Pancreas (tissue), 10 donors: Measurements from ENCODE around the gene MTAP. TPM values are rescaled to one million over a fixed set of nuclear protein-coding genes. Genes with fewer than 3 reads are reported as not detected.

Source experiments
- ATAC-seq, 4 donors: fragments of 200-7000 bp; cut with Tn5 transposase; one replicate each; pipeline versions ENCODE4 v1.8.0 to v1.9.1; 2020; ENCODE audit warnings: mild to moderate bottlenecking in 4 of 4, moderate library complexity in 4 of 4
- DNase-seq, 6 donors: peaks; one replicate each; pipeline ENCODE4 v3.0.0-alpha.2; 2020
- FAIRE-seq: peaks from 2 replicates; lab custom pipeline; 2012; peaks lifted over from hg19 to GRCh38; lab: Jason Lieb, UNC
- H3K27ac ChIP-seq, 4 donors: fragments of 200-600 bp; sonication (generic); 1 replicate in 3 of 4; 2 replicates in 1 of 4; pipeline versions ENCODE4 v1.5.0 to v1.8.0; 2020
- H3K27me3 ChIP-seq, 4 donors: fragments of 200-600 bp; one replicate each; pipeline ENCODE4 v1.8.0; 2021
- H3K36me3 ChIP-seq, 3 donors: fragments of 200-600 bp; sonication (generic) in 1 of 3; one replicate each; pipeline versions ENCODE4 v1.5.0 to v1.8.0; 2020 to 2021
- H3K4me1 ChIP-seq, 3 donors: fragments of 200-600 bp; one replicate each; pipeline ENCODE4 v1.8.0; 2021
- H3K4me3 ChIP-seq, 4 donors: fragments of 200-600 bp; sonication (generic) in 2 of 4; one replicate each; pipeline versions ENCODE4 v1.5.0 to v1.8.0; 2020 to 2021
- H3K9me3 ChIP-seq, 4 donors: fragments of 200-600 bp; one replicate each; pipeline ENCODE4 v1.8.0; 2021
- WGBS, 2 donors: extraction: QIAGEN DNeasy Blood & Tissue Kit; methylation state at CpG; one replicate each; pipeline ENCODE4 v1.1.7; 2013; 5-methylcytosine and 5-hydroxymethylcytosine counted together
- intact Hi-C, 3 donors: fragments of 100-400 bp; cut with DNase I; formaldehyde crosslinking; loops; one replicate each; pipeline versions ENCODE4 v1.11.1 to v1.14.2; 2022
- polyA plus RNA-seq, 2 donors: library from polyadenylated mRNA; stranded (reverse); fragments of 200-250 nt; gene quantifications; one replicate each; pipeline ENCODE4 v1.2.3, GENCODE V29; 2013
- total RNA-seq, 6 donors: library from RNA; stranded (reverse); fragmentation: NEBNext Ultra II Directional in 4 of 6; extraction: Animal tissue kit (Norgen Biotek cat#: 25700) in 4 of 6; gene quantifications; one replicate each; pipeline versions ENCODE4 v1.2.1 to v1.2.4, GENCODE V29; 2021 to 2023
- TF ChIP-seq, protein P1 (sequence below), 4 donors: fragments of 200-600 bp; sonication (generic) in 3 of 4; IDR thresholded peaks; one replicate each; pipeline versions ENCODE4 v1.5.0 to v1.8.0; 2021; ENCODE audit warnings: antibody characterized with exemption in 4 of 4
- donor health status: healthy with polysubstance abuse.
- donor health status: DM: no; HTN: no; CAD: no; lungs with moderate emphysema.
- donor health status: DM: no; HTN: no; CAD: no.
- donor health status: control.
- donor health status: control.
- donor health status: Bipolar disorder and iron deficiency.
- donor health status: DM: yes; HTN: yes; CAD: no.
- donor health status: DM: no; HTN: no; CAD: no.
- donor health status: DM: no; HTN: no; CAD: no.
- donor health status: DM: yes; HTN: yes; CAD: no.

The MTAP gene
- total and polyA plus RNA-seq, 8 donors, result 4.7 to 26.7 (median 16.7) TPM

DNA sequence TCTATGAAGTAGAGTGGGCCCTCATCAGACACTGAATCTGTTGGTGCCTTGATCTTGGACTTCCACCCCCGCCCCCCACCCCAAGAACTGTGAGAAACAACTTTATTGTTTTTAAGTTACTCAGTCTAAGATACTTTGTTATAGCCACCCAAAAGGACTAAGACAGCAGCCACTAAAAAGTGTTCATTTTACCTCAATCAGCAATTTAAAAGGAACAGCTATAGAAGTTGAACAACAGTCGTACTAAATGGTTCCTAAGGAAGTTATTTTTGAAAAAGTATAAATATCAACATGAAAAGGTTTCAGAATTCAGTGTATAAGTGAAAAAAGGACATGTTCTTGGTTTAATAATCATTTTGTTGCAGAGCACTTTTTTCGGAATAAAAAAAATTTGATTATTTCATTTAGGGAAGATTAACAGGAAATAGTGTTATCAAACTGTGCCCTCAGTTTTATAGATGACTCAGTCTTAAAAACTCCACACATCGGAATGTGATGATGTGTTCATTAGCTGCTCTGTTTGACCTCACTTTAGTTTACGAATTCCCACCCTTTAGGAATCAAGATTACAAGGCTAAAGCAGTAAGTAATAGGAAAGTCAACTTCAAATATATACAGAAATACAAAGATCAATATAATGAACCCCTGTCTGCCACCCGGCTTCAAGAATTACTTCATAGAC lies 71.2 kb downstream of the MTAP start:
- Histone ChIP-seq H3K36me3 (peaks cover 0 to 3% (median 0%) of the 10 kb centered on the region in 3 donors), H3K9me3 (no peaks in the 10 kb centered on the region), H3K4me3 (no peak overlapping the region), H3K4me1 (no peaks in the 10 kb centered on the region), H3K27ac (no peak overlapping the region), H3K27me3 (no peaks in the 10 kb centered on the region)
- DNase-seq (no peak), FAIRE-seq (no peak), ATAC-seq (peak in 2 of 4 donors; percentile 58 to 74)
- intact Hi-C loops, result no loop called here
- TF ChIP-seq, protein P1, sequence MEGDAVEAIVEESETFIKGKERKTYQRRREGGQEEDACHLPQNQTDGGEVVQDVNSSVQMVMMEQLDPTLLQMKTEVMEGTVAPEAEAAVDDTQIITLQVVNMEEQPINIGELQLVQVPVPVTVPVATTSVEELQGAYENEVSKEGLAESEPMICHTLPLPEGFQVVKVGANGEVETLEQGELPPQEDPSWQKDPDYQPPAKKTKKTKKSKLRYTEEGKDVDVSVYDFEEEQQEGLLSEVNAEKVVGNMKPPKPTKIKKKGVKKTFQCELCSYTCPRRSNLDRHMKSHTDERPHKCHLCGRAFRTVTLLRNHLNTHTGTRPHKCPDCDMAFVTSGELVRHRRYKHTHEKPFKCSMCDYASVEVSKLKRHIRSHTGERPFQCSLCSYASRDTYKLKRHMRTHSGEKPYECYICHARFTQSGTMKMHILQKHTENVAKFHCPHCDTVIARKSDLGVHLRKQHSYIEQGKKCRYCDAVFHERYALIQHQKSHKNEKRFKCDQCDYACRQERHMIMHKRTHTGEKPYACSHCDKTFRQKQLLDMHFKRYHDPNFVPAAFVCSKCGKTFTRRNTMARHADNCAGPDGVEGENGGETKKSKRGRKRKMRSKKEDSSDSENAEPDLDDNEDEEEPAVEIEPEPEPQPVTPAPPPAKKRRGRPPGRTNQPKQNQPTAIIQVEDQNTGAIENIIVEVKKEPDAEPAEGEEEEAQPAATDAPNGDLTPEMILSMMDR (IDR thresholded peaks at IDR 0.05), result no peak
- WGBS, 2 donors, result 82 to 85% methylated on average over 6 of the region's 6 CpGs

- no peak for ATAC-seq
- no peaks in the 10 kb centered on the region for H3K27me3 ChIP-seq
- no peak for FAIRE-seq
Observed at GRCh38 chr9:21875893-21876292, 73.5 kb downstream of the MTAP start.

DNA sequence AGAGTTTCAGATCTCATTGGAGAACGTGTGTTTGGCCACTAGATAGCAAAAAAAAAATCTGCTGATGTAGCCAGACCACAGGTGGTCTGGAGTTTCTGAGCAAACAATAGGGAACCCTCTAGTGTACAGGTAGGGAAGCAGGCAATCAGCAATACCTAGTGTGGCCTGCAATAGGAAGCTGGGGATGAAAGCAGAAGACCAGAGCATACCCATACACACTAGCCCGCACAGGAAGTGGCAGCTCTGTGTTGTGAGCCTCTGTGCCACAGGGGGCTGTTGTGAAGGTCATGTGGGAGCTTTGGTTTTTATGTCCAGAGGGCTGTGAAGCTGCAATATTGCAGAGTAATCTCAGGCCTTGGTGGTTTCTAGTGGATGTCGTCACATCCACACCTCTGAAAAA lies 81.2 kb downstream of the MTAP start:
- 80 to 81% methylated on average over 3 of the region's 3 CpGs for WGBS, 2 donors

More at GRCh38 chr9:21875893-21876292, 73.5 kb downstream of the MTAP start:
- intact Hi-C loops, result no loop called here
- 93 to 97% methylated on average over 4 of the region's 4 CpGs for WGBS, 2 donors
- H3K4me1 ChIP-seq, result no peaks in the 10 kb centered on the region
- TF ChIP-seq, protein P1 (IDR thresholded peaks at IDR 0.05), result no peak
- H3K27ac ChIP-seq, result no peak overlapping the region
- no peaks in the 10 kb centered on the region for H3K36me3 ChIP-seq
- no peak for DNase-seq
- H3K4me3 ChIP-seq, result no peak overlapping the region
- no peaks in the 10 kb centered on the region for H3K9me3 ChIP-seq

DNA sequence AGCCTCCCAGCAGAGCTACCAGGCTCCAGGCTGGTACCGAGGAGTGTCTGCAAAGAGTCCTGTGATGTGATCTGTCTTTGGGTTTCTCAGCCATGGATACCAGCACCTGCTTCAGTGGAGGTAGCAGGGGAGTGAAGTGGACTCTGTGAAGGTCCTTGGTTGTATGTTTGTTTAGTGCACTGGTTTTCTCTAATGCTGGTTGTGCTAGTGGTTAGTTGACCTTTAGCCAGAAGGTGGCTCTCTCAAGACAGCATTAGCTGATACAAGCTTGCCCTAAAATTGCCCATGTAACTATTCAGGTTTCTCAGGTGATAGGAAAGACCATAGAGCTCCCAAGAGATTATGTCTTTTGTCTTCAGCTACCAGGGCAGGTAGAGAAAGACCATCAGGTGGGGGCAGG lies 87.2 kb downstream of the MTAP start:
- Histone ChIP-seq H3K4me3 (no peak overlapping the region), H3K36me3 (no peaks in the 10 kb centered on the region), H3K27ac (no peak overlapping the region), H3K27me3 (no peaks in the 10 kb centered on the region), H3K9me3 (peaks cover 0 to 2% (median 0%) of the 10 kb centered on the region in 4 donors), H3K4me1 (no peaks in the 10 kb centered on the region)
- intact Hi-C loops, result no loop called here
- TF ChIP-seq, protein P1 (IDR thresholded peaks at IDR 0.05), result no peak
- 100% methylated on average over 1 of the region's 1 CpG for WGBS, 2 donors
- FAIRE-seq (no peak), DNase-seq (no peak), ATAC-seq (no peak)

More for the DNA sequence above, 81.2 kb downstream of the MTAP start:
- H3K4me1 ChIP-seq, result no peaks in the 10 kb centered on the region
- peaks cover 0 to 2% (median 0%) of the 10 kb centered on the region in 4 donors for H3K9me3 ChIP-seq
- no peak overlapping the region for H3K27ac ChIP-seq
- no peak for DNase-seq
- intact Hi-C loops, result no loop called here
- H3K4me3 ChIP-seq, result no peak overlapping the region
- no peak for FAIRE-seq
- ATAC-seq, result no peak
- TF ChIP-seq, protein P1 (IDR thresholded peaks at IDR 0.05), result no peak
- no peaks in the 10 kb centered on the region for H3K36me3 ChIP-seq
- no peaks in the 10 kb centered on the region for H3K27me3 ChIP-seq

- 95 to 96% methylated on average over 5 of the region's 5 CpGs for WGBS, 2 donors
- H3K4me1 ChIP-seq, result no peaks in the 10 kb centered on the region
- TF ChIP-seq, protein P1 (IDR thresholded peaks at IDR 0.05), result no peak
- H3K4me3 ChIP-seq, result no peak overlapping the region
- ATAC-seq, result no peak
- H3K36me3 ChIP-seq, result no peaks in the 10 kb centered on the region
- peaks cover 0 to 2% (median 0%) of the 10 kb centered on the region in 4 donors for H3K9me3 ChIP-seq
- no peaks in the 10 kb centered on the region for H3K27me3 ChIP-seq
- H3K27ac ChIP-seq, result no peak overlapping the region
- intact Hi-C loops, result no loop called here
- no peak for DNase-seq
- no peak for FAIRE-seq
Observed at GRCh38 chr9:21890696-21891095, 88.3 kb downstream of the MTAP start.
